ENCODE results near the gene CHI3L1. TPM values are rescaled to one million over a fixed set of nuclear protein-coding genes. Genes with fewer than 3 reads are reported as not detected.

Gene CHI3L1
- polyA plus RNA-seq, 1 of the 3 experiments (the other 2 are of a cell fraction): not detected

DNA sequence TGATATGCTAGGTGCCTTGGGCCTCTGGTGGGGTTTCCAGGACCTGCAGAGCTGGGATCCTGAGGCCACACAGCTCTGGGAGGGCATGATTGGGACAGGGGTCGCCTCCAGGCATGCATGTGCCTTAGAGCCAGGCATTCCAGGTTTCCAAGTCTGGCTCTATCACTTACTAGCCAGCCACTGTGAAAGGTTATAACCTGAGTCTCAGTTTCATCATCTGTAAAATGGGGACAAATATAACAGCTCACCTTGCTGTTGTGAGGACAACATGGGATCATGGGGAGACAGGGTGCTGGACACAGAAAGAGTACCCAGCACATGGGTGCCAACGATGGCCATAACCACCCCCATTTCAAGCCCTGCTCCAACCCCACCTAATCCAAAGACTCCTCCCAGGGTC is 2.7 kb downstream of the CHI3L1 start:
- H3K4me2 ChIP-seq: no peak overlapping the region
- no peaks in the 10 kb centered on the region for H3F3A ChIP-seq (replicated peaks; ENCODE audit: insufficient read depth)
- ChIA-PET POLR2A (no interaction called here), CTCF (interaction anchor here (1.5 to 3.6 kb wide), 3 partner anchors 12 to 66 kb away, joined by 3 to 11 read pairs (median 11); no protein-coding TSS in a partner anchor)
- no peak overlapping the region for H3K4me3 ChIP-seq (ENCODE audit: low read depth in 2 of 2, low read length in 1 of 2)
- no peak overlapping the region for H3K27ac ChIP-seq (ENCODE audit: low read depth in 2 of 2, low read length in 1 of 2)
- H3K4me1 ChIP-seq (ENCODE audit: control insufficient read depth in 1 of 2, insufficient read depth in 2 of 2, low read depth in 1 of 2, low read length in 1 of 2): peaks cover 0 to 26% of the 10 kb centered on the region in 2 experiments; a peak in 1 of 4 replicates
- H3K79me2 ChIP-seq (ENCODE audit: insufficient read depth): no peaks in the 10 kb centered on the region
- H4K20me1 ChIP-seq (ENCODE audit: insufficient read depth): no peaks in the 10 kb centered on the region
- H3K9me2 ChIP-seq: no peaks in the 10 kb centered on the region
- H3K27me3 ChIP-seq (ENCODE audit: insufficient read depth): no peaks in the 10 kb centered on the region
- no peak overlapping the region for H3K9ac ChIP-seq
- no peak overlapping the region for H2AFZ ChIP-seq (ENCODE audit: low read depth)
- no peak for DNase-seq
- 86% methylated on average over 1 of the region's 2 CpGs for WGBS (ENCODE audit: low lambda C conversion rate)
- TF ChIP-seq, protein P1, sequence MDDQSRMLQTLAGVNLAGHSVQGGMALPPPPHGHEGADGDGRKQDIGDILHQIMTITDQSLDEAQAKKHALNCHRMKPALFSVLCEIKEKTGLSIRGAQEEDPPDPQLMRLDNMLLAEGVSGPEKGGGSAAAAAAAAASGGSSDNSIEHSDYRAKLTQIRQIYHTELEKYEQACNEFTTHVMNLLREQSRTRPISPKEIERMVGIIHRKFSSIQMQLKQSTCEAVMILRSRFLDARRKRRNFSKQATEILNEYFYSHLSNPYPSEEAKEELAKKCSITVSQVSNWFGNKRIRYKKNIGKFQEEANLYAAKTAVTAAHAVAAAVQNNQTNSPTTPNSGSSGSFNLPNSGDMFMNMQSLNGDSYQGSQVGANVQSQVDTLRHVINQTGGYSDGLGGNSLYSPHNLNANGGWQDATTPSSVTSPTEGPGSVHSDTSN (IDR thresholded peaks at IDR 0.05): no peak
- TF ChIP-seq NFIC (IDR thresholded peaks at IDR 0.05; ENCODE audit: borderline replicate concordance) (no peak), SMC3 (IDR thresholded peaks at IDR 0.05; ENCODE audit: low read depth, low read length) (no peak), MEF2A (IDR thresholded peaks at IDR 0.05; ENCODE audit: borderline replicate concordance, low read depth) (no peak), GABPA (IDR thresholded peaks at IDR 0.05; ENCODE audit: low read depth) (no peak), POLR2AphosphoS5 (IDR thresholded peaks at IDR 0.05; ENCODE audit: low read depth, low read length) (no peak), MXI1 (IDR thresholded peaks at IDR 0.05; ENCODE audit: low read depth, low read length) (no peak), NRF1 (IDR thresholded peaks at IDR 0.05; ENCODE audit: low read depth, low read length) (no peak), FOXM1 (IDR thresholded peaks at IDR 0.05; ENCODE audit: low read depth) (no peak), CHD2 (IDR thresholded peaks at IDR 0.05; ENCODE audit: low read length, partially characterized antibody) (no peak)
- TF ChIP-seq, protein P2, sequence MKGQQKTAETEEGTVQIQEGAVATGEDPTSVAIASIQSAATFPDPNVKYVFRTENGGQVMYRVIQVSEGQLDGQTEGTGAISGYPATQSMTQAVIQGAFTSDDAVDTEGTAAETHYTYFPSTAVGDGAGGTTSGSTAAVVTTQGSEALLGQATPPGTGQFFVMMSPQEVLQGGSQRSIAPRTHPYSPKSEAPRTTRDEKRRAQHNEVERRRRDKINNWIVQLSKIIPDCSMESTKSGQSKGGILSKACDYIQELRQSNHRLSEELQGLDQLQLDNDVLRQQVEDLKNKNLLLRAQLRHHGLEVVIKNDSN (IDR thresholded peaks at IDR 0.05; ENCODE audit: borderline replicate concordance, low read depth): no peak
- TF ChIP-seq, protein P3, sequence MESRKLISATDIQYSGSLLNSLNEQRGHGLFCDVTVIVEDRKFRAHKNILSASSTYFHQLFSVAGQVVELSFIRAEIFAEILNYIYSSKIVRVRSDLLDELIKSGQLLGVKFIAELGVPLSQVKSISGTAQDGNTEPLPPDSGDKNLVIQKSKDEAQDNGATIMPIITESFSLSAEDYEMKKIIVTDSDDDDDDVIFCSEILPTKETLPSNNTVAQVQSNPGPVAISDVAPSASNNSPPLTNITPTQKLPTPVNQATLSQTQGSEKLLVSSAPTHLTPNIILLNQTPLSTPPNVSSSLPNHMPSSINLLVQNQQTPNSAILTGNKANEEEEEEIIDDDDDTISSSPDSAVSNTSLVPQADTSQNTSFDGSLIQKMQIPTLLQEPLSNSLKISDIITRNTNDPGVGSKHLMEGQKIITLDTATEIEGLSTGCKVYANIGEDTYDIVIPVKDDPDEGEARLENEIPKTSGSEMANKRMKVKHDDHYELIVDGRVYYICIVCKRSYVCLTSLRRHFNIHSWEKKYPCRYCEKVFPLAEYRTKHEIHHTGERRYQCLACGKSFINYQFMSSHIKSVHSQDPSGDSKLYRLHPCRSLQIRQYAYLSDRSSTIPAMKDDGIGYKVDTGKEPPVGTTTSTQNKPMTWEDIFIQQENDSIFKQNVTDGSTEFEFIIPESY (IDR thresholded peaks at IDR 0.05; ENCODE audit: borderline replicate concordance, low read depth): no peak
- no peaks in the 10 kb centered on the region for H3K36me3 ChIP-seq (replicated peaks in 1 of 2; ENCODE audit: control insufficient read depth in 1 of 2, insufficient read depth in 2 of 2, low read length in 1 of 2)
- no peaks in the 10 kb centered on the region for H3K9me3 ChIP-seq

DNA sequence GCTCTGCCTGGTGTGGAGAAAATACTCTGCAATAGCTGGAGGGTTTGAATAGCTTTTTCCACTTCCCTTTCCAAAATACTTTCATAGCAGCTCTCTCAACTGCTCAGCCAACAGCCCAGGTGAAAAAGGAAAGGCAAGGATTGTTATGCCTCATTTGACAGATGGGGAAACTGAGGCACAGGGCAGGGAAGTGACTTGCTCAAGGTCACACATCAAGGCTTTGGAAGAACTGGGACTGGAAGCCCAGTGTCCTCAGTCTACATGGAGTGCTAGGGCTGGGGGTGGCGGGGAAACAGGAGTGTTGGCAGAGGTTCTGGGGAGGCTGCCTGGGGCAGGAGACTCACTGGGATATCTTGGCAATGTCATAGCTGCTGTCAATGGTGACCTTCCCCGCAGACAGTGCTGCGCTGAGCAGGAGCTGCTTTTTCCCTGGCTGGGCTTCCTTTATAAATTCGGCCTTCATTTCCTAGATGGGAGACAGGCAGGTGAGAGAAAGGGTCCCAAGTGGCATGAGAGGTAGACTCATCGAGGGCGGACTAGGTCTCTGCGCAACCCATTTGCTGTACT is 4.0 kb downstream of the CHI3L1 start:
- no peaks in the 10 kb centered on the region for H3F3A ChIP-seq (replicated peaks; ENCODE audit: insufficient read depth)
- 86% methylated on average over 7 of the region's 7 CpGs for WGBS (ENCODE audit: low lambda C conversion rate)
- H3K27me3 ChIP-seq (ENCODE audit: insufficient read depth): no peaks in the 10 kb centered on the region
- ChIA-PET POLR2A (interaction anchor here (0.9 kb wide), 1 partner anchor 54 kb away, joined by 4 read pairs; no protein-coding TSS in a partner anchor), CTCF (interaction anchor here (1.0 to 3.6 kb wide), 8 partner anchors 10 to 87 kb away, joined by 3 to 11 read pairs (median 4); no protein-coding TSS in a partner anchor)
- no peaks in the 10 kb centered on the region for H3K36me3 ChIP-seq (replicated peaks in 1 of 2; ENCODE audit: control insufficient read depth in 1 of 2, insufficient read depth in 2 of 2, low read length in 1 of 2)
- no peak overlapping the region for H2AFZ ChIP-seq (ENCODE audit: low read depth)
- H3K27ac ChIP-seq (ENCODE audit: low read depth in 2 of 2, low read length in 1 of 2): no peak overlapping the region
- TF ChIP-seq, protein P4, sequence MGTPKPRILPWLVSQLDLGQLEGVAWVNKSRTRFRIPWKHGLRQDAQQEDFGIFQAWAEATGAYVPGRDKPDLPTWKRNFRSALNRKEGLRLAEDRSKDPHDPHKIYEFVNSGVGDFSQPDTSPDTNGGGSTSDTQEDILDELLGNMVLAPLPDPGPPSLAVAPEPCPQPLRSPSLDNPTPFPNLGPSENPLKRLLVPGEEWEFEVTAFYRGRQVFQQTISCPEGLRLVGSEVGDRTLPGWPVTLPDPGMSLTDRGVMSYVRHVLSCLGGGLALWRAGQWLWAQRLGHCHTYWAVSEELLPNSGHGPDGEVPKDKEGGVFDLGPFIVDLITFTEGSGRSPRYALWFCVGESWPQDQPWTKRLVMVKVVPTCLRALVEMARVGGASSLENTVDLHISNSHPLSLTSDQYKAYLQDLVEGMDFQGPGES (IDR thresholded peaks at IDR 0.05; ENCODE audit: low read depth, low read length): no peak
- TF ChIP-seq ELF1 (IDR thresholded peaks at IDR 0.05) (no peak), YY1 (IDR thresholded peaks at IDR 0.05; ENCODE audit: low read depth) (no peak), MXI1 (IDR thresholded peaks at IDR 0.05; ENCODE audit: low read depth, low read length) (no peak), NFIC (IDR thresholded peaks at IDR 0.05; ENCODE audit: borderline replicate concordance) (no peak), SMC3 (IDR thresholded peaks at IDR 0.05; ENCODE audit: low read depth, low read length) (no peak), RXRA (IDR thresholded peaks at IDR 0.05; ENCODE audit: borderline replicate concordance, low read depth) (no peak)
- H3K9ac ChIP-seq: no peak overlapping the region
- H3K9me2 ChIP-seq: no peaks in the 10 kb centered on the region
- no peaks in the 10 kb centered on the region for H4K20me1 ChIP-seq (ENCODE audit: insufficient read depth)
- no peaks in the 10 kb centered on the region for H3K9me3 ChIP-seq
- H3K79me2 ChIP-seq (ENCODE audit: insufficient read depth): no peaks in the 10 kb centered on the region
- no peak overlapping the region for H3K4me3 ChIP-seq (ENCODE audit: low read depth in 2 of 2, low read length in 1 of 2)
- no peak for DNase-seq
- H3K4me1 ChIP-seq (ENCODE audit: control insufficient read depth in 1 of 2, insufficient read depth in 2 of 2, low read depth in 1 of 2, low read length in 1 of 2): peaks cover 11 to 34% of the 10 kb centered on the region in 2 experiments; a peak in 2 of 4 replicates
- H3K4me2 ChIP-seq: no peak overlapping the region

Measured in SK-N-SH (cell line).